ENCODE measurements around the gene LRRC45. TPM values are rescaled to one million over a fixed set of nuclear protein-coding genes. Genes with fewer than 3 reads are reported as not detected.

The LRRC45 gene
- total RNA-seq, 1 donor from 2014 or later = 4.7 TPM

- no peak for DNase-seq
- ATAC-seq (ENCODE audit: poor library complexity) = no peak
- intact Hi-C loops (cut with DNase I) = no loop called here
Observed at GRCh38 chr17:82054351-82055022, 31.4 kb downstream of the LRRC45 start.

- no peak for ATAC-seq (ENCODE audit: poor library complexity)
- intact Hi-C loops (cut with DNase I) = no loop called here
- no peak for DNase-seq
Observed at GRCh38 chr17:82055023-82055964, 32.2 kb downstream of the LRRC45 start.

GRCh38 chr17:82055965-82056728 is 33.0 kb downstream of the LRRC45 start:
- intact Hi-C loops (cut with DNase I) = no loop called here
- no peak for ATAC-seq (ENCODE audit: poor library complexity)
- no peak for DNase-seq

- ATAC-seq (ENCODE audit: poor library complexity) = no peak
- intact Hi-C loops (cut with DNase I) = no loop called here
- no peak for DNase-seq
Observed at GRCh38 chr17:82056729-82057621, 33.9 kb downstream of the LRRC45 start.

DNA sequence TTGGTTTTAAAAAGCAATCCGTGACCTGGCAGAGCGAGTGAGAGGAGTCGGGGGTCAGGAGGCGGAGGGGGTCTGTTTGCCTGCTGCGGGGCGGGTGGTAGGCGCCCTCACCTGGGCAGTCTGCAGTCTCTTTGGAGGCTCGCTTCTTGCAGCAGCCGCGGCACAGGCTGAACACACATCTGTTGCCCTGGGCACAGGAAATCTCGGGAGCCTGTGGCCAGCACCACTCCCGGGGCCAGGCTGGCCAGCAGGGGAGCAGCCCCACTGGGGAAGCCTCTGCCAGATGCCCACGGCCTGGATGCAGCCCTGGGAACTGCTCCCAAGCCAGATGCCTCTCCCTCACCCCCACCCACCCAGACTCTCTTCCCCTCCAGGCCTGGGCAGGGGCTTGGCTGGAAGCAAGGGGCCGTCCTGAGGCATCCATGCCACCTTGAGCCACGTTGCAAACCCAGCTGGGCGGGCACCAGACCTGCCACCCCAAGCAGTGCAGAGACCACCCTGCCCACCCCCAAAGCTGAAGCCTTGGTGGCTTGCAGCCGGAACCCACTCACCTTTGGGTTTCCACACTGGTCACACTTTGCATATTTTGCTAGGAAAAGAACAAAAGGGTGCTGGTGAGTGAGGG is 35.2 kb downstream of the LRRC45 start:
- ATAC-seq (ENCODE audit: poor library complexity) (no peak), DNase-seq (no peak)
- intact Hi-C loops (cut with DNase I) = no loop called here

DNA sequence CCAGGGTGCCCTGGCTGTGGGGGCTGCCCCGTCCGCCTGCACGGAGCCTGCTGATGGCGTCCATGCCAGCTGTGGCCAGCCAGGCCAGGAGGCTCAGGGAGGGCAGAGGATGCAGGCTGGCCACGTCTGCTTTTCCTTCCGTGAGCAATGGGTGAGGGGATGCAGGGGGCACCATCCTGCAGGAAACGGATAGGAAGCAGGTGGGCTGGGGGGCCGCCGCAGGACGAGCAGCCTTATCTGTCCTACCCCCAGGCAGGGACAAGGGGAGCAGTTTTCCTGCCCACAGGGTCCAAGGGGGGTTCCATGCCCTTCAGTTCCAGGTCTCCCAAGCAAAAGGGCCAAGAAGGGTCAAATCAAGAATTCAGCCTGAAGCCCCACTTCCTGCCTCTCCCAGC is 35.7 kb downstream of the LRRC45 start:
- DNase-seq (no peak), ATAC-seq (ENCODE audit: poor library complexity) (no peak)
- intact Hi-C loops (cut with DNase I) = no loop called here

DNA sequence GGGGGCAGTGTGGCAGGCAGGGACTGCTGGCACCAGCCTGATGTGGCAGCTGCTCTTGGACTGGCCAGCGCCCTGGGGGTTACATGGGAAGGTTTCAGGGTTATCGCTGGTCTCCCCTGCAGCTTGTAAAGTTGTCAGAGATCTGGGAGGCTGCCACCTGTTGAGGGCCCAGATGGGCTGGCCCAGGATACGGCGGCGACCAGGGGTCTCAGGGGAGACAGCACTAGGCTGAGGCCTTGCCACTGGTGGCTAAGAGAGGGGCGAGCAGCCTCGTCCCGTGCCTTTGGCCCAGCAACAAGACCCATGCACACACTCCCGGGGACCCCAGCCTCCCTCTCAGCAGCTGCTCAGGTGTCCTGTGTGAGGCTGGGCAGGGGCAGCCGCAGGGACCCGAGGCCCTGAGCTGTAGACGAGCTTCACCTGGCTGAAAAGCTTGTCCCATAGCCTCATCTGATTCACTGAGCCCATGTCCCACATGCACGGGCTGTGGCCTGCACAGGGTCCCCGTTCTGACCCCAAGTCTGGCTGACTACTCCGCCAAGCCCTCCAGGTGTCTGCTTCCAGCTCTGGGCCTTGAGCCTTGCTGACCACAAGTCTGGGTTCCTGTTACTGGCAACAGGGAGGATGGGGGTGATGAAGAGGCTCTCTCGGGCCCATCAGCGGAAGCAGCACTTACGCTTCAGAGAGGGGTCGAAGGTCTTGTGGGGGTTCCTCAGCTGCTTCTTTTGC is 36.3 kb downstream of the LRRC45 start:
- DNase-seq = peak; percentile 35

DNA sequence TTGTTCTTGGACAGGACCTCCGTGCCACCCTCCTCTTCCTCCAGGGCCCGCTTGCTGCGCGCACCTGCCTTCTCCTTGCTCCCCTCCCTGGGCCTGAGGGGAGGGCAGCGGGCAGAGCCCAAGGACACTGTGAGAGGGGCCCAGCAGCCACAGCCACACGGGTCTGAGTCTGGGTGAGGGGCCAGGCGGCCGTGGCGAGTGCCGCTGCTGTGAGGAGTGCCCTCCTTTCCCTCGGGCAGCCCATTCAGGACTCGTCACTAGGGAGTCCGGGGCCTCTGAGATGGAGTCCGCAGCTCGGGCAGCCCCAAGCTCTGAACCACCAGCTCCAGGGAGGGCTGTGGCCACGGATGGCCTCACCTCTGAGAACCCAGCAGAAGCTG is 36.9 kb downstream of the LRRC45 start:
- ATAC-seq (ENCODE audit: poor library complexity) (no peak), DNase-seq (no peak)
- intact Hi-C loops (cut with DNase I) = no loop called here

More for the DNA sequence above, 36.3 kb downstream of the LRRC45 start:
- intact Hi-C loops (cut with DNase I) = no loop called here
- no peak for ATAC-seq (ENCODE audit: poor library complexity)

DNA sequence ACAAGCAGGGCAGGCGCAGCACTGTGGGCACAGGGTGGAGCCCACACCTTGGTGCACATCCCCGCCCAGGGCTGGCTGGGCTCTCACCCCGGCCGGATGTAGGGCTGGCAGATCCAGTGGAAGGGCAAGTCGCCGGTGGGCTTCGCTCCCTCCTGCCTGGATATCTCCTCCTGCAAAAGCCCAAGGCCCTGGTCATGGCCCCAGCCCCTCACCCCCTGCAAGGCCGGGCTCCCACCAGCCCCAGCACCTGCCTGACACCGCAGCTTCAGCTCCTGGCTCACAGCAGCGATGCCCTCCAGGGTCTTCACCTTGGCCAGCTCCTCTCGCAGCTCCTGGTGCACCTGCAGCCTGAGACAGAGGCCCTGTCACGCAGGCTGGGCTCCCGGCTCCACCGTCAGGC is 37.5 kb downstream of the LRRC45 start:
- no peak for DNase-seq
- intact Hi-C loops (cut with DNase I) = no loop called here
- no peak for ATAC-seq (ENCODE audit: poor library complexity)

GRCh38 chr17:82061047-82061925 is 38.2 kb downstream of the LRRC45 start:
- no peak for ATAC-seq (ENCODE audit: poor library complexity)
- DNase-seq = no peak
- intact Hi-C loops (cut with DNase I) = no loop called here

DNA sequence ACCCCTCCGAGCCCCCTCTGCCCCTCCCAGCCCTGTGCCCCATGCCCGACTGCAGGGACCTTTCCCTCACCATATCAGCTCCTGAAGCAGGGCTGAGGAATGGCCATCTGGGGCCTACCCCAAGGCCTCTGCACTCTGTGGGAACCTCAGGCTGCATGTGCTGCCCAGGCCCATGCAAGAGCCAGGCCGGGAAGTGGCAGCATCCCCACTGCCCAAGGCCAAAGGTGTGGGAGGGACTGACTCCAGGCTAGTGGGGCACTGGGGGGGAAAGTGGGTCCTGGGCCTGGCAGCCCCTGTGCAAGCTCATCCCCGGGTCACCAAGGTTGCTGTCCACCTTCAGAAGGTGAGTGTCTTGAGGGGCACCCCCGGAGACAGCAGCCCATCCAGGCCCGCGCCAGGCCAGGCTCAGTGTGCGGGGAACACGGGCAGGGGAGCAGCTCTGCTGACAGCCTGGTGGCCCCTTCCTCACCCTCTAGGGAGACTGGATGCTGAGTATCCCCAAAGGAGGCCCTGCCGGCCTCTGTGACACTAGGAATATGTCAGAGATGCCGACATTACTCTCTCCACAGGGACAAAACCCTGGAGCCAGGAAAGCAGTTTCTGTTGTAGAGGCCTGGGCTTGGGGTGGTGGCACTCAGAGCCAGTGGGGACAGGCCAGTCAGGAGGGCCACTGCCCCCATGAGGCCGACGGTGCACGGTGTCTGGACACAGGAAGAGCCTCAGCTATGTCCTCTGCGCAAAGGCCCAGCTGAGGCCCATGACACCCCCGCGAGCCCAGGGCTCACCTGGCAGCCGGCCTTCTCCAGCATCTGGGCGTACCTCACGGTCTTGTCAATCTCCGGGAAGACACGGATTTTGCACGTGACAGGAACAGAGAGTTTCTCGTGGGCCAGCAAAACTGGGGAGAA is 39.2 kb downstream of the LRRC45 start:
- ATAC-seq (ENCODE audit: poor library complexity) = no peak
- DNase-seq = no peak
- intact Hi-C loops (cut with DNase I) = no loop called here

GRCh38 chr17:82062984-82063368 is 39.9 kb downstream of the LRRC45 start:
- no peak for DNase-seq
- intact Hi-C loops (cut with DNase I) = no loop called here
- no peak for ATAC-seq (ENCODE audit: poor library complexity)

- intact Hi-C loops (cut with DNase I) = no loop called here
- DNase-seq (no peak), ATAC-seq (ENCODE audit: poor library complexity) (no peak)
Observed at GRCh38 chr17:82063424-82064415, 40.6 kb downstream of the LRRC45 start.

GRCh38 chr17:82064433-82065192 is 41.5 kb downstream of the LRRC45 start:
- no peak for ATAC-seq (ENCODE audit: poor library complexity)
- DNase-seq = no peak
- intact Hi-C loops (cut with DNase I) = no loop called here

Data from Right ventricle myocardium superior (tissue), 1 donor.